ENCODE results near the gene PTPRD. TPM values are rescaled to one million over a fixed set of nuclear protein-coding genes. Genes with fewer than 3 reads are reported as not detected.

Gene PTPRD
- total RNA-seq, 2 donors from 2014 or later, result 60.1 to 75.7 TPM

DNA sequence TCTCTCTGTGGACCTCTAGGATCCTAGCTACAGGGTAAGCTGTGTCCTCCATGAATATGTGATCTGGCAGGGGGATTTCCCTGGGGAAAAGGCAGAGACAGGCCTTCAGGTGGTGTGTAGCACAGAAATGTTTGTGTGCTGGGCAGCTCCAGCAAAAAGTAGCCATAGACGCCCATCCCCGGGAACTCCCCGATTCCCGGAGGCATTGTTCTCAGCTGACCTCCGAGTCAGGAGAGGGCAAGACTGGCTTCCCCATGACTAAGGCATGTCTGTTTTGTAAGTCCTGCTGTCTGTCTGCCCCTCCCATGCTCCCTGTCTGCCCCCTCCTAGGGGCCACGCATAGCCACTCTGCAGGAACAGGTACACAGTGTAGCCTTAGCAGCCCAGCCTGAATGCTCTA is 834.5 kb downstream of the PTPRD start:
- Histone ChIP-seq H3K36me3 (no peaks in the 10 kb centered on the region), H3K27ac (no peak overlapping the region), H3K4me3 (no peak overlapping the region), H3K27me3 (no peaks in the 10 kb centered on the region), H3K4me1 (no peaks in the 10 kb centered on the region), H3K9me3 (no peaks in the 10 kb centered on the region), H3K9ac (ENCODE audit: low read depth in 2 of 2, low read length in 2 of 2) (no peak overlapping the region)
- TF ChIP-seq, protein P1, sequence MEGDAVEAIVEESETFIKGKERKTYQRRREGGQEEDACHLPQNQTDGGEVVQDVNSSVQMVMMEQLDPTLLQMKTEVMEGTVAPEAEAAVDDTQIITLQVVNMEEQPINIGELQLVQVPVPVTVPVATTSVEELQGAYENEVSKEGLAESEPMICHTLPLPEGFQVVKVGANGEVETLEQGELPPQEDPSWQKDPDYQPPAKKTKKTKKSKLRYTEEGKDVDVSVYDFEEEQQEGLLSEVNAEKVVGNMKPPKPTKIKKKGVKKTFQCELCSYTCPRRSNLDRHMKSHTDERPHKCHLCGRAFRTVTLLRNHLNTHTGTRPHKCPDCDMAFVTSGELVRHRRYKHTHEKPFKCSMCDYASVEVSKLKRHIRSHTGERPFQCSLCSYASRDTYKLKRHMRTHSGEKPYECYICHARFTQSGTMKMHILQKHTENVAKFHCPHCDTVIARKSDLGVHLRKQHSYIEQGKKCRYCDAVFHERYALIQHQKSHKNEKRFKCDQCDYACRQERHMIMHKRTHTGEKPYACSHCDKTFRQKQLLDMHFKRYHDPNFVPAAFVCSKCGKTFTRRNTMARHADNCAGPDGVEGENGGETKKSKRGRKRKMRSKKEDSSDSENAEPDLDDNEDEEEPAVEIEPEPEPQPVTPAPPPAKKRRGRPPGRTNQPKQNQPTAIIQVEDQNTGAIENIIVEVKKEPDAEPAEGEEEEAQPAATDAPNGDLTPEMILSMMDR (IDR thresholded peaks at IDR 0.05), result no peak
- intact Hi-C loops (cut with DNase I), result no loop called here
- DNase-seq, result no peak

DNA sequence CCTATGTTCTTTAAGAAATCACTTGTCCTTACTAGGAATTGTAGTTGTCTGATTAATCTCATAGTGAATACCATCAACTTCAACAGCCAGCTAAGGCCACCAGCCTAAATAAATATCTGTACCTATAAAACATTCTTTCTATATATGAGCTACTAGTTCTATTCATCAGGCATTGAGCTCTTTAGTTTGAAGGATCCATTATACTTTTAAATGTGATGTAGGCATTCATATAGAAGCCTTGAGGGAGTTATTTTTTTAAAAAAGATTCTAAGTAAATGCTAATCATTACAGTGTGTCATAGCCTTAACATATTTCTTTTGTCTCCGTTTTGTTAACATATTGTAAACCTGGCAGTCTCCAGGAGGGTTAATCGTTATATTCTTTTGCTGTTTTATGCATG is 838.3 kb downstream of the PTPRD start:
- H3K27me3 ChIP-seq, result no peaks in the 10 kb centered on the region
- DNase-seq, result no peak
- no peak overlapping the region for H3K4me3 ChIP-seq
- no peak overlapping the region for H3K9ac ChIP-seq (ENCODE audit: low read depth in 2 of 2, low read length in 2 of 2)
- H3K27ac ChIP-seq, result no peak overlapping the region
- no peaks in the 10 kb centered on the region for H3K9me3 ChIP-seq
- intact Hi-C loops (cut with DNase I), result no loop called here
- no peaks in the 10 kb centered on the region for H3K36me3 ChIP-seq
- TF ChIP-seq, protein P1 (IDR thresholded peaks at IDR 0.05), result no peak
- H3K4me1 ChIP-seq, result no peaks in the 10 kb centered on the region

DNA sequence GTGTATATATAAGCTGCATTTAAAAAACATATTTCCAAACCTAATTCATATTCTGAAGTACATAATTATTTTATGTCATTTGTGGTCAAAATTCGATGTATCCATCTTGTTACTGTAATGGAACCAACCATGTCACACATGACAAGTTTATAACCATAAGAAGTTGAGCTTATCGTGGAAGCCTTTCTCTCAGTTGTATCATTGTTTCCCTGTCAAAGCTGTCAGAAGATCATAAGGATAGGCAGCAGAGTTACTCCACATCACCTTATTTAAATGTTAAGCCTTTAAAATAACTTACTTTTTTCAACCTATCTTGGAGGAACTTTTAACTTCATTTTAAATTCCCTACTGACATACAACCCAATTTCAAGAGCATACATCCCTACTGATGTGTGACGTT is 841.5 kb downstream of the PTPRD start:
- no peaks in the 10 kb centered on the region for H3K27me3 ChIP-seq
- TF ChIP-seq, protein P1 (IDR thresholded peaks at IDR 0.05), result no peak
- no peak for DNase-seq
- H3K4me3 ChIP-seq, result no peak overlapping the region
- no peaks in the 10 kb centered on the region for H3K4me1 ChIP-seq
- no peaks in the 10 kb centered on the region for H3K9me3 ChIP-seq
- H3K9ac ChIP-seq (ENCODE audit: low read depth in 2 of 2, low read length in 2 of 2), result no peak overlapping the region
- no peak overlapping the region for H3K27ac ChIP-seq
- H3K36me3 ChIP-seq, result no peaks in the 10 kb centered on the region
- intact Hi-C loops (cut with DNase I), result no loop called here

DNA sequence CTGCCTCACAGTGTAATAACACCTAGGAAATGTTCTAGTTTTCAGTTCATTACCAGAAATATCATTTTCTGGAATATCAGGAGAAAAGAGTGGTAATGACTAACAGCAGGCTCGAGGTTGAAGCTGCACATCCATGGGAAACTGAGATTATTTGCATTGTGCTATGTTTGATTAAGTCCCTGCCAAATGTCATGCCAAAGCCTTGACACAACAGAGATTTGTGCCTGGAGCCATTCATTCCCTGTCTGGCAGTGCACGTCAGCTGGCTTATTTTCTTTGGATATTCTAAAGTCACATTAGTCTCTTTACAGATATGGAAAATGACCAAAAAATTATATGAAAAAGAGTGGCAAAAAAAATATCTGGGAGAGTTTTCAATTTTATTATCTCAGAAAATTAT is 848.0 kb downstream of the PTPRD start:
- intact Hi-C loops (cut with DNase I), result no loop called here
- Histone ChIP-seq H3K36me3 (no peaks in the 10 kb centered on the region), H3K4me3 (no peak overlapping the region), H3K4me1 (no peaks in the 10 kb centered on the region), H3K9me3 (no peaks in the 10 kb centered on the region), H3K27ac (no peak overlapping the region), H3K9ac (ENCODE audit: low read depth in 2 of 2, low read length in 2 of 2) (no peak overlapping the region), H3K27me3 (no peaks in the 10 kb centered on the region)
- DNase-seq, result no peak
- TF ChIP-seq, protein P1 (IDR thresholded peaks at IDR 0.05), result no peak

DNA sequence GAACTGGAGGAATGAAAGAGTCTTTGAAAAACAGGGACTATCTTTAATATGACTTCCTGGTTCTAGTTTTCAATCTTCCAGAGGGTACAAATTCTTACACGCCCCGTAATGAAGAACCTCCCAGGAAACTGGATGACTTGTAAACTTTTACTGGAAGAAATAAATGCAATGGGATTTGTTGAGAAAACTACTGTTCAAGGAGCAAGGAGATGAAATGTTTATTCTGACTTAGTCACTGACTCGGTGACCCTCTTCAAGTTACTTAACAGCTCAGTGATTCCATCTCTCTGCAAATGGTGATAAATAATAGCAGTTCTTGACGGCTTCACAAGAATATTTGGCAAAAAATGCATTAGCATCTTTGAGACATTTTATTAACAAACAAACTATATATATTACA is 858.6 kb downstream of the PTPRD start:
- no peak overlapping the region for H3K27ac ChIP-seq
- no peaks in the 10 kb centered on the region for H3K9me3 ChIP-seq
- intact Hi-C loops (cut with DNase I), result no loop called here
- TF ChIP-seq, protein P1 (IDR thresholded peaks at IDR 0.05), result no peak
- H3K4me1 ChIP-seq, result no peaks in the 10 kb centered on the region
- DNase-seq, result no peak
- no peaks in the 10 kb centered on the region for H3K27me3 ChIP-seq
- no peak overlapping the region for H3K4me3 ChIP-seq
- H3K9ac ChIP-seq (ENCODE audit: low read depth in 2 of 2, low read length in 2 of 2), result no peak overlapping the region
- no peaks in the 10 kb centered on the region for H3K36me3 ChIP-seq

DNA sequence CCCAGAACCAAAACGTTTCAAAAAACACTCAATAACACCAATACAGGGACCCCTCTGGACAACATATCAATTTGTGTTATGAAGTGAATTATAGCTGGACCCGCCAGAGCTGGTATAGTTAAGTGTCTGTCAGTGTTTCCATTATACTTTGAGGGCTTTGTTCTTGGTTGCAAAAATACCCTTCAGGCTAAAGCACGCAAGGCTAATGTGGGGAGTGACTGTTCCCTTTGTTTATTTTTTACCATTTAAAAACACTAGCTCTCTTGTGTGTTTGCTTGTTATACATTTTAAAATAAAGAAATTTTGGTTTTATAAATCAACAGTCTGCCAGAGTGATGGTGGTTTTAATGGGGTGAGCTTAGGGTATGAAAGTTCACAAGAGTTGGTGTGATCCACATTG is 859.5 kb downstream of the PTPRD start:
- Histone ChIP-seq H3K9me3 (no peaks in the 10 kb centered on the region), H3K36me3 (no peaks in the 10 kb centered on the region), H3K27me3 (no peaks in the 10 kb centered on the region), H3K27ac (no peak overlapping the region), H3K4me1 (no peaks in the 10 kb centered on the region), H3K4me3 (no peak overlapping the region), H3K9ac (ENCODE audit: low read depth in 2 of 2, low read length in 2 of 2) (no peak overlapping the region)
- TF ChIP-seq, protein P1 (IDR thresholded peaks at IDR 0.05), result no peak
- no peak for DNase-seq
- intact Hi-C loops (cut with DNase I), result no loop called here
